ENCODE data around the gene HNF1A.

- TF ChIP-seq POLR2A (IDR thresholded peaks at IDR 0.05): no peak
- no peak for TF ChIP-seq CTCF (IDR thresholded peaks at IDR 0.05)
Measured at GRCh38 chr12:120950807-120951206, 27.5 kb upstream of the HNF1A start.
